Testis (tissue), 3 donors: ENCODE results near the gene PARVG. TPM values are rescaled to one million over a fixed set of nuclear protein-coding genes. Genes with fewer than 3 reads are reported as not detected.

ENCODE experiments used
- DNase-seq: peaks from one replicate; pipeline ENCODE4 v3.0.0-alpha.2; 2019
- H3K27ac ChIP-seq, 2 donors: fragments of 200-600 bp; sonication (generic); one replicate each; pipeline ENCODE4 v1.5.1; 2019
- H3K27me3 ChIP-seq: fragments of 200-600 bp; sonication (generic); one replicate; pipeline ENCODE4 v1.5.1; 2019
- H3K36me3 ChIP-seq: fragments of 200-600 bp; sonication (generic); one replicate; pipeline ENCODE4 v1.5.1; 2017; ENCODE audit warnings: low read depth; ENCODE audit errors: missing control alignments
- H3K4me1 ChIP-seq: fragments of 200-600 bp; sonication (generic); one replicate; pipeline ENCODE4 v1.5.1; 2019
- H3K4me3 ChIP-seq, 2 donors: fragments of 200-600 bp; sonication (generic); one replicate each; pipeline ENCODE4 v1.5.1; 2017 to 2019
- H3K9me3 ChIP-seq: fragments of 200-600 bp; sonication (generic); one replicate; pipeline ENCODE4 v1.5.1; 2017
- CTCF ChIP-seq, 3 experiments: fragments of 450-650 bp in 2 of 3; fragments of 200-600 bp in 1 of 3; sonication (generic) in 1 of 3; IDR thresholded peaks; one replicate each; pipeline ENCODE4 v1.5.1; 2016 to 2019; ENCODE audit warnings: antibody characterized with exemption in 3 of 3, mild to moderate bottlenecking in 2 of 3, moderate library complexity in 1 of 3
- POLR2A ChIP-seq: fragments of 450-650 bp; IDR thresholded peaks from one replicate; pipeline ENCODE4 v1.6.1; 2017; ENCODE audit warnings: antibody characterized with exemption, mild to moderate bottlenecking, moderate library complexity
- WGBS, 2 donors: methylation state at CpG; one replicate each; pipeline ENCODE4 v1.1.5; 2018; 5-methylcytosine and 5-hydroxymethylcytosine counted together
- intact Hi-C: fragments of 100-400 bp; cut with DNase I; formaldehyde crosslinking; loops from one replicate; pipeline ENCODE4 v1.15.1; 2023; ENCODE audit warnings: low total_unique reads
- polyA plus RNA-seq: library from polyadenylated mRNA; stranded (reverse); fragments of 350-450 nt; fragmentation: Illumina TruSeq; extraction: RNeasy Lipid Tissue Mini Kit (QIAGEN cat#74804); gene quantifications from one replicate; pipeline ENCODE4 v1.2.3, GENCODE V29; 2014; ENCODE audit warnings: low read depth, low replicate concordance; ENCODE audit not compliant: insufficient read depth
- total RNA-seq, 2 donors: library from RNA; depleted of rRNA; stranded (reverse); fragments of >200 nt; gene quantifications; one replicate each; pipeline ENCODE4 v1.2.3, GENCODE V29; 2016

Gene PARVG
- total and polyA plus RNA-seq, 3 donors from 2014 or later, result 7.2 to 14.1 (median 9.7) TPM

DNA sequence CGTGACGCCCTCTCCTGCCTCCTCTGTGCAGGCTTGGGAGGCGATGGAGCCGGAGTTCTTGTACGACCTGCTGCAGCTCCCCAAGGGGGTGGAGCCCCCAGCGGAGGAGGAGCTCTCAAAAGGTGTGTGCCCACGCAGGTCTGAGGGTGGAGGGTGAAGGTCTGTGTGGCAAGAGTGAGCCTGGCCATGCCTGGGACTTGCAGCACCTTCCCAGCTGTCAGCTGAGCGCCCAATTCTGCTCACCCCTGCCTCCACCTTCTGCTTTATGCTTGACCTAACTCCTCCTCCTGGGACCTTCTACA, 2.5 kb downstream of the PARVG start:
- 82 to 85% methylated on average over 5 to 6 of the region's 8 CpGs for WGBS, 2 donors
- H3K9me3 ChIP-seq, result no peaks in the 10 kb centered on the region
- DNase-seq, result no peak
- H3K4me1 ChIP-seq, result no peaks in the 10 kb centered on the region
- no peak overlapping the region for H3K27ac ChIP-seq
- TF ChIP-seq POLR2A (no peak), CTCF (IDR thresholded peaks at IDR 0.05) (no peak)
- no peaks in the 10 kb centered on the region for H3K27me3 ChIP-seq
- no peak overlapping the region for H3K4me3 ChIP-seq
- no peaks in the 10 kb centered on the region for H3K36me3 ChIP-seq
- intact Hi-C loops, result no loop called here

GRCh38 chr22:44184006-44184405, 3.3 kb downstream of the PARVG start:
- Histone ChIP-seq H3K4me3 (no peak overlapping the region), H3K27ac (no peak overlapping the region), H3K27me3 (no peaks in the 10 kb centered on the region), H3K36me3 (no peaks in the 10 kb centered on the region), H3K9me3 (no peaks in the 10 kb centered on the region), H3K4me1 (no peaks in the 10 kb centered on the region)
- TF ChIP-seq POLR2A (no peak), CTCF (IDR thresholded peaks at IDR 0.05) (no peak)
- no peak for DNase-seq
- WGBS, 2 donors, result 87 to 90% methylated on average over 4 of the region's 4 CpGs
- intact Hi-C loops, result no loop called here

DNA sequence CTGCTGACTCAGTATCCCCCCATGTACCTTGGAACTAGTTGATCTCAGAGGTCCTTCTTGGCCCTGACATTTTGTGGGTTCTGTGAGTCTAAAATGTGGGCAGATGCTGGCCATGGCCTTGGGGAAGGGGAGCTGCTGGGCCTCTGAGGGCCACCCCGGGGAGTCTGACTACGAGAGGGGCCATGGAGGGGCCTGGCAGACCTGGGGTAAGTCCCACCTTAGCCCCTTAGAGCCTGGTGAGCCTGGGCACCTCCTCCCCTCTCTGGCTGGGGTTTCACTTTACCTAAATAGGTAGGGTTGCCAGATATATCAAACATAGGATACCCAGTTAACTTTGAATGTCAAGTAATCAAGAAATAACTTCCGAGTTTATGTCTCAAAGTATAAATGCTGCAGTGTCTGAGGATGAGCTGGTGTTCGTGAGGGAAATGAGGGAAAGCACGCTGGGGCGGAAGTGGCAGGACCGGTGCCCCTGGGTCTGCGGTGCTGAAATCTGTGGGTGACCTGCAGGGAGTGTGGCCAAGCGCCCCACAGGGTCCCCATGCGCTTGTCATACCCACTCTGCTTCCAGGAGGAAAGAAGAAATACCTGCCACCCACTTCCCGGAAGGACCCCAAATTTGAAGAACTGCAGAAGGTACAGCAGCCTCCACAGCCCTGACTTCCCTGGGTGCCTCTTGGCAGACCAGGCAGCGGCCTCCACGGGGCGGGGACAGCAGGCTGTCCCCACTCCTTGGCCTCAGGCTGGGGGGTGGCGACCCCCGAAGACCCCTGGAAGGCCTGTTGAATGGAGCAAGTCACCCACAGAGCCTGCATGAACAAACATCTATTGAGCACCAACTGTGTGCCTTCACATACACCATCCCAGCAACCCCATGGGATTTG, 4.8 kb downstream of the PARVG start:
- Histone ChIP-seq H3K4me3 (no peak overlapping the region), H3K4me1 (no peaks in the 10 kb centered on the region), H3K27ac (no peak overlapping the region), H3K9me3 (no peaks in the 10 kb centered on the region), H3K27me3 (no peaks in the 10 kb centered on the region), H3K36me3 (no peaks in the 10 kb centered on the region)
- TF ChIP-seq CTCF (IDR thresholded peaks at IDR 0.05) (no peak), POLR2A (no peak)
- intact Hi-C loops, result no loop called here
- WGBS, 2 donors, result 90 to 97% methylated on average over 13 to 16 of the region's 16 CpGs
- no peak for DNase-seq

DNA sequence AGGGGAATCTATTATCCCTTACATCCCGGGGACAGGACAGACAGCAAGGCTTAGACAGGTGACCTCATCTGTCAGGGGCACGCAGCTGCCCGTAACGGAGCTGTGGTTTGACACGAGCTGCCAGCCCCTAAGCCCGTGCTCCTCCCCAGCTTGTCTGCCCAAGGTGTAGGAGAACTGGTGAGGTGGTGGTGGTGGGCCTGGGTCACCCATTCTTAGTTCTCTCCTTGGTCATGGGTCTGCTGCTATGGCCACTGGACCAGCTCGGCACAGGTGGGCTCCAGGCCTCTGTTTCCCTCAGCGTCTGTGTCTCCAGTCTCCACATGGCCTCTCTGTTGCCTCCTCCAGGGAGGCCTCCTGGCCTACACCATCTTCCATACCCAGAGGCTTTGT, 5.4 kb downstream of the PARVG start:
- no peaks in the 10 kb centered on the region for H3K4me1 ChIP-seq
- H3K27ac ChIP-seq, result no peak overlapping the region
- no peaks in the 10 kb centered on the region for H3K27me3 ChIP-seq
- intact Hi-C loops, result no loop called here
- TF ChIP-seq CTCF (IDR thresholded peaks at IDR 0.05) (no peak), POLR2A (no peak)
- H3K9me3 ChIP-seq, result no peaks in the 10 kb centered on the region
- no peak for DNase-seq
- no peaks in the 10 kb centered on the region for H3K36me3 ChIP-seq
- H3K4me3 ChIP-seq, result no peak overlapping the region
- WGBS, 2 donors, result 70 to 90% methylated on average over 3 to 8 of the region's 8 CpGs

DNA sequence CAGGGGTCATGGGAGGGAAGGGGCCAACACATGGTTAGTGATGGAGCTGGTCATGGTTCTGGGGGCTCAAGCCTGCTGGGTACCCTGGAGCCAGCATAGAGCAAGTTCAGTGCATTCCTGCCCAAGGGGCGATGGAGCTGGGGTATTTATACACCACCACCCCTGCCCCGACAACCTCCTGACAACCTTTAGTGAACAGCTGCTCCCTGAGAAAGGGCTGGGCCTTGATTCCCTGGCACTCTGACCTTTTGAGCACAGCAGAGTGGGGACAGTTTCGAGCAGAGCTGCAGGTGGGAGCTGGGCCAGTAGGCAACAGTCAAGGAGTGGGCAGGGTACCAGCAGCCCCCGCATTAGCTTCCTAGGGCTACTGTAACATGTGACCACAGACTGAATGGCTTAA, 6.0 kb downstream of the PARVG start:
- Histone ChIP-seq H3K9me3 (no peaks in the 10 kb centered on the region), H3K36me3 (no peaks in the 10 kb centered on the region), H3K27me3 (no peaks in the 10 kb centered on the region), H3K4me1 (no peaks in the 10 kb centered on the region), H3K4me3 (no peak overlapping the region), H3K27ac (no peak overlapping the region)
- 82 to 83% methylated on average over 4 of the region's 4 CpGs for WGBS, 2 donors
- intact Hi-C loops, result no loop called here
- no peak for TF ChIP-seq POLR2A
- TF ChIP-seq CTCF (IDR thresholded peaks at IDR 0.05), result no peak
- DNase-seq, result no peak
